Ovary (tissue), 3 donors: ENCODE data around the gene BRPF1.

Experiments
- CTCF ChIP-seq, 3 donors: fragments of 450-650 bp in 2 of 3; fragments of 200-600 bp in 1 of 3; IDR thresholded peaks; one replicate each; pipeline versions ENCODE4 v1.5.1 to v1.8.0; 2016 to 2022; ENCODE audit warnings: antibody characterized with exemption in 3 of 3, mild to moderate bottlenecking in 1 of 3
- EP300 ChIP-seq: sonication (generic); formaldehyde crosslinking; IDR thresholded peaks from one replicate; pipeline ENCODE4 v1.6.1; 2017; ENCODE audit warnings: antibody characterized with exemption
- POLR2A ChIP-seq: fragments of 450-650 bp; IDR thresholded peaks from one replicate; pipeline ENCODE4 v1.6.1; 2017; ENCODE audit warnings: antibody characterized with exemption, mild to moderate bottlenecking, moderate library complexity
- donor health status: DM: no; HTN: no; CAD: no.

GRCh38 chr3:9744162-9744561 lies 12.6 kb downstream of the BRPF1 start:
- no peak for TF ChIP-seq CTCF (IDR thresholded peaks at IDR 0.05)
- no peak for TF ChIP-seq POLR2A
- no peak for TF ChIP-seq EP300
